ENCODE measurements around the gene MYOZ3.

MYOZ3 gene

GRCh38 chr5:150659360-150660107 lies 1.5 kb upstream of the MYOZ3 start:
- no peak for DNase-seq (ENCODE audit: low read depth)

- DNase-seq (ENCODE audit: low read depth): no peak
These were observed 781 bp upstream of the MYOZ3 start for GRCh38 chr5:150660108-150660831.

GRCh38 chr5:150661821-150662596 lies 958 bp downstream of the MYOZ3 start:
- no peak for DNase-seq (ENCODE audit: low read depth)

- DNase-seq (ENCODE audit: low read depth): no peak
These were observed 1.9 kb downstream of the MYOZ3 start for GRCh38 chr5:150662731-150663516.

- DNase-seq (ENCODE audit: low read depth): no peak
These were observed 2.9 kb downstream of the MYOZ3 start for GRCh38 chr5:150663936-150664335.

- no peak for DNase-seq (ENCODE audit: low read depth)
These were observed 4.0 kb downstream of the MYOZ3 start for GRCh38 chr5:150665044-150665443.

- no peak for DNase-seq (ENCODE audit: low read depth)
These were observed 9.4 kb downstream of the MYOZ3 start for GRCh38 chr5:150670275-150670947.

- no peak for DNase-seq (ENCODE audit: low read depth)
These were observed 9.9 kb downstream of the MYOZ3 start for GRCh38 chr5:150670948-150671310.

- DNase-seq (ENCODE audit: low read depth): no peak
These were observed 10.6 kb downstream of the MYOZ3 start for GRCh38 chr5:150671509-150672236.

GRCh38 chr5:150672237-150672883 lies 11.3 kb downstream of the MYOZ3 start:
- DNase-seq (ENCODE audit: low read depth): no peak

- DNase-seq (ENCODE audit: low read depth): no peak
These were observed 11.8 kb downstream of the MYOZ3 start for GRCh38 chr5:150672884-150673275.

- no peak for DNase-seq (ENCODE audit: low read depth)
These were observed 13.3 kb downstream of the MYOZ3 start for GRCh38 chr5:150674341-150674821.

GRCh38 chr5:150675069-150675468 lies 14.0 kb downstream of the MYOZ3 start:
- DNase-seq (ENCODE audit: low read depth): no peak

GRCh38 chr5:150676578-150676977 lies 15.5 kb downstream of the MYOZ3 start:
- DNase-seq (ENCODE audit: low read depth): no peak

GRCh38 chr5:150689120-150689519 lies 28.1 kb downstream of the MYOZ3 start:
- DNase-seq (ENCODE audit: low read depth): no peak

GRCh38 chr5:150690760-150691159 lies 29.7 kb downstream of the MYOZ3 start:
- no peak for DNase-seq (ENCODE audit: low read depth)

GRCh38 chr5:150692276-150692675 lies 31.2 kb downstream of the MYOZ3 start:
- no peak for DNase-seq (ENCODE audit: low read depth)

GRCh38 chr5:150694612-150695011 lies 33.6 kb downstream of the MYOZ3 start:
- no peak for DNase-seq (ENCODE audit: low read depth)

- DNase-seq (ENCODE audit: low read depth): no peak
These were observed 39.2 kb downstream of the MYOZ3 start for GRCh38 chr5:150700246-150700593.

Measured in stimulated activated CD8-positive, alpha-beta memory T cell treated with anti-CD3 and anti-CD28 coated beads, Interleukin-15, amount 100 ng/mL, for 1 hour (primary cell).